SU-DHL-6 (cell line): ENCODE data around the gene SIK2.

Experiments used
- H2AFZ ChIP-seq: fragments of 200-600 bp; sonication (generic); 2 replicates; pipeline ENCODE4 v1.6.1; 2014; ENCODE audit warnings: low read depth, mild to moderate bottlenecking, moderate library complexity, mixed read lengths, antibody characterized with exemption, low read length; ENCODE audit not compliant: severe bottlenecking
- H3F3A ChIP-seq: fragments of 200-600 bp; shearing (Covaris generic); 2 replicates; pipeline ENCODE4 v1.6.0; 2016; ENCODE audit warnings: antibody characterized with exemption, mild to moderate bottlenecking; ENCODE audit not compliant: insufficient read depth
- H3K27ac ChIP-seq: fragments of 200-600 bp; sonication (generic); 2 replicates; pipeline ENCODE4 v1.5.1; 2016; ENCODE audit warnings: low read depth, mild to moderate bottlenecking, low read length, moderate library complexity, mixed read lengths
- H3K27me3 ChIP-seq: fragments of 200-600 bp; sonication (generic), shearing (Covaris generic); 2 replicates; pipeline ENCODE4 v1.6.0; 2014; ENCODE audit warnings: mild to moderate bottlenecking, low read length
- H3K36me3 ChIP-seq: fragments of 200-600 bp; sonication (generic); 2 replicates; pipeline ENCODE4 v1.6.1; 2014; ENCODE audit warnings: mild to moderate bottlenecking, low read length, mixed read lengths
- H3K4me2 ChIP-seq: fragments of 300-600, 200-600 bp; shearing (Covaris generic), sonication (generic); 2 replicates; pipeline ENCODE4 v1.6.0; 2014; ENCODE audit warnings: low read length, low read depth, mild to moderate bottlenecking; ENCODE audit not compliant: poor library complexity, severe bottlenecking
- H3K4me3 ChIP-seq: fragments of 200-600 bp; sonication (generic); 2 replicates; pipeline ENCODE4 v1.5.1; 2014; ENCODE audit warnings: antibody characterized with exemption, low read length, mild to moderate bottlenecking, mixed read lengths; ENCODE audit not compliant: insufficient read depth, poor library complexity, severe bottlenecking
- H3K79me2 ChIP-seq: fragments of 200-600 bp; sonication (generic); 2 replicates; pipeline ENCODE4 v1.6.1; 2014; ENCODE audit warnings: mild to moderate bottlenecking, low read length, moderate library complexity; ENCODE audit not compliant: insufficient read depth
- H3K9ac ChIP-seq: fragments of 200-600 bp; sonication (generic); 2 replicates; pipeline ENCODE4 v1.7.0; 2014; ENCODE audit warnings: mild to moderate bottlenecking, low read length
- H3K9me2 ChIP-seq: fragments of 200-600 bp; sonication (generic); replicated peaks from 2 replicates; pipeline ENCODE4 v1.6.1; 2014; ENCODE audit warnings: low read length; ENCODE audit not compliant: insufficient read depth
- H3K9me3 ChIP-seq: fragments of 200-600 bp; sonication (generic); 2 replicates; pipeline ENCODE4 v1.6.1; 2014; ENCODE audit warnings: low read length, mixed read lengths; ENCODE audit not compliant: insufficient read depth
- H4K20me1 ChIP-seq: fragments of 200-600 bp; sonication (generic); 2 replicates; pipeline ENCODE4 v1.6.1; 2014; ENCODE audit warnings: low read depth, mild to moderate bottlenecking, antibody characterized with exemption, low read length, moderate library complexity, mixed read lengths
- CTCF ChIP-seq: fragments of 200-600 bp; sonication (generic); IDR thresholded peaks from one replicate; pipeline ENCODE4 v1.5.1; 2017; ENCODE audit warnings: antibody characterized with exemption, mild to moderate bottlenecking, low read length, moderate library complexity; ENCODE audit not compliant: insufficient read depth, poor library complexity, severe bottlenecking
- EZH2phosphoT487 ChIP-seq: fragments of 200-600 bp; sonication (generic), shearing (Covaris generic); conservative IDR thresholded peaks from 2 replicates; pipeline ENCODE4 v1.6.1; 2018; ENCODE audit warnings: mild to moderate bottlenecking, antibody characterized with exemption, low read length, moderate library complexity, mixed read lengths

Gene SIK2

DNA sequence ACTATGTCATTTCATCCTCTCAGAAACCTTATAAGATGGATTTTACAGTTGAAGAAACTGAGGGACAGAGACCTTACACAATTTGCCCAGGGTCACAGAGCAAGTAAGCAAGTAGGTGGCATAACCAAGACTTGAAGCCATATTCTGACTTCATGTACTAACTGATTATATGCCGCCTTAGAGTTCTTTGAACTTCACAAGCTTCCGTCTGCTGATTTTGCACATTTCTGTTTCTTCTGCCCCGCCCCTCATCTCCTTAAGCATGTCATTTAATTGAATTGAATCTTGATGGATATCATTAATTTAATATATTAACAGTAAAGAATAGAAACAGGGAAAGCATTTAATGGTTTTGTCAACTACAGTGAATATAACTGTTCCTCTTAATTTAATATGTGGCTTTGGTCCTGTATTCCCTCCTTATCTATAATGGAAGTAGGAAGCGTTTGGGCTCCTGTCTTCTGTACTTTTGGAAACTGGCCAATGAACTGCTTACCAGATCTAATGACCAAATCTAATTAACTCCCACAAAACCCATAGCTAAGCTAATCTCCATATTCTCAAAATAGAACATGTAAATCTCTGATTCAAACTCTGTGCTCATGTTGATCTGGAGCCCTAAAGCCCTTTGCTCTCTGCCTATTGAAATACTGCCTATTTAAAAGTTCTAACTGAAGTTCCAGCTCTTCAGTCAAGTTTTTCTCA, 30.4 kb downstream of the SIK2 start:
- Histone ChIP-seq H3K79me2 (no peaks in the 10 kb centered on the region), H3F3A (no peaks in the 10 kb centered on the region)

DNA sequence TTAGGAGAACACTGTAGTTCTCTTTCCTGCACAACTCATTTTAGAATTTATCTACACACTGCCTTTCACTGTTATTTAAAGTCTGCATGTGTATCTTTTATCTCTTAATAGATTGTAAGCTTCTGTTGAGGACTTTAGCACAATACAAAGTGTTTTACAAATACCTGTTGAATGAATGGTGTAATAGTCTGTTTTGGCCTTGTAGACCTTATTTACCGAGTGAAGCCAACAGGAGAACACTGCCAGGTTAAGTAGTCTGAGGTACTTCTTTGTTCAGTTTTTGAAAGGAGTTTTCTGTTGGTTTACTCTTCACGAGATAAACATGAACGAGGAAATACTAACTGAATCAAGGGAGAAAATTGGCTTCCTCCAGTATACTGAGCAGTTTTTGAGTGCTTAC, 31.0 kb downstream of the SIK2 start:
- no peak overlapping the region for H3K9ac ChIP-seq
- H3K4me2 ChIP-seq = no peak overlapping the region
- H3K79me2 ChIP-seq = no peaks in the 10 kb centered on the region
- no peaks in the 10 kb centered on the region for H3K9me3 ChIP-seq
- no peaks in the 10 kb centered on the region for H3F3A ChIP-seq
- H3K9me2 ChIP-seq = no peaks in the 10 kb centered on the region
- no peak overlapping the region for H3K27ac ChIP-seq
- no peak overlapping the region for H2AFZ ChIP-seq
- H3K4me3 ChIP-seq = no peak overlapping the region
- no peaks in the 10 kb centered on the region for H3K36me3 ChIP-seq
- TF ChIP-seq CTCF = no peak
- no peak for TF ChIP-seq EZH2phosphoT487
- no peaks in the 10 kb centered on the region for H3K27me3 ChIP-seq
- no peaks in the 10 kb centered on the region for H4K20me1 ChIP-seq

More for the DNA sequence above, 30.4 kb downstream of the SIK2 start:
- Histone ChIP-seq H3K36me3 (no peaks in the 10 kb centered on the region), H3K27ac (no peak overlapping the region), H3K4me3 (no peak overlapping the region), H3K9me3 (no peaks in the 10 kb centered on the region), H4K20me1 (no peaks in the 10 kb centered on the region), H3K27me3 (no peaks in the 10 kb centered on the region), H3K4me2 (no peak overlapping the region), H3K9me2 (no peaks in the 10 kb centered on the region), H3K9ac (no peak overlapping the region), H2AFZ (no peak overlapping the region)
- TF ChIP-seq EZH2phosphoT487 (no peak), CTCF (no peak)

DNA sequence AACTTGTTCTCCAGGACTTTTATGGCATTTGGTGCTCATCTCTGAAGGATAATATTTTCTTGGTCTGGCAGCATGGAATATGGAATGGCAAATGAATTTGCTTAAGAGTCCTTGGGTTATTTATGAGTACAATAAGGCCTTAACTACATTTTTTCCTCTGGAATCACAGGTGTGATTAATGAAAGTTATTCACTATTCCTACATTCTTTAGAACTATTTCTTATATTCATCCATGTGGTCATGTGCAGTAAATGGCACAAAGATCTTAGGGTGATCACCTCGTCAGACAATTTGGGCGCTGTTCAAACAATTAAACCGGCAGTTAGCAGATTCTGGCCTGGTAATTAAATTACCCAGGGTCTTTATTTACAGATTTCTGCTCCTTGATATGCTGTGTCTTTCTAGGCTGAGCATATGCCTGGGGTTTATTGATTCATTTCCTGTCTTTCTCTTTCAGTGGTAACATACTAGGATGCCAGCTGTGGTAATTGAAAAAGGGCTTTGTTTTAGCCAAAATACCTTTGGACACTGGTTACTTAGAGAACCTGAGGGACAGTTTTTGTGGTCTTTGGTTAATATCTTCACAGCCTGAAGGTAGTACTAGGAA, 31.6 kb downstream of the SIK2 start:
- H3K79me2 ChIP-seq = no peaks in the 10 kb centered on the region
- no peaks in the 10 kb centered on the region for H4K20me1 ChIP-seq
- H3K27ac ChIP-seq = no peak overlapping the region
- no peaks in the 10 kb centered on the region for H3K9me2 ChIP-seq
- no peak for TF ChIP-seq EZH2phosphoT487
- no peak for TF ChIP-seq CTCF
- H3F3A ChIP-seq = no peaks in the 10 kb centered on the region
- H3K9me3 ChIP-seq = no peaks in the 10 kb centered on the region
- H3K27me3 ChIP-seq = no peaks in the 10 kb centered on the region
- H2AFZ ChIP-seq = no peak overlapping the region
- no peak overlapping the region for H3K4me2 ChIP-seq
- H3K4me3 ChIP-seq = no peak overlapping the region
- H3K36me3 ChIP-seq = no peaks in the 10 kb centered on the region
- H3K9ac ChIP-seq = no peak overlapping the region
